ENCODE measurements around the gene HMGXB4. TPM values are rescaled to one million over a fixed set of nuclear protein-coding genes. Genes with fewer than 3 reads are reported as not detected.

HMGXB4 gene
- total and polyA plus RNA-seq, 9 of the 15 experiments (the other 6 are each of a cell fraction or from before 2014, with no cell fraction given), result 9.9 to 31.4 (median 24.8) TPM

- no peak overlapping the region for H3K27ac ChIP-seq (ENCODE audit: extremely low read depth, low read depth, low read length)
- no peaks in the 10 kb centered on the region for H3K79me2 ChIP-seq (ENCODE audit: control insufficient read depth, insufficient read depth, low read length)
- peaks cover 41% of the 10 kb centered on the region; the same call in 2 of the 3 replicates for H3K36me3 ChIP-seq (ENCODE audit: control insufficient read depth, insufficient read depth, low read length)
- no peaks in the 10 kb centered on the region for H3K27me3 ChIP-seq (ENCODE audit: control insufficient read depth in 2 of 2, insufficient read depth in 2 of 2, low read length in 2 of 2)
- peak overlapping the region in 1 of 2 experiments; percentile 43; a peak in 1 of 4 replicates for H3K9ac ChIP-seq (ENCODE audit: insufficient read depth in 1 of 2, low read depth in 2 of 2, low read length in 2 of 2)
- H4K20me1 ChIP-seq (replicated peaks; ENCODE audit: control insufficient read depth, insufficient read depth, low read length), result no peaks in the 10 kb centered on the region
- TF ChIP-seq ZNF436 (CRISPR knock-in tag; IDR thresholded peaks at IDR 0.05), result no peak
- TF ChIP-seq MXI1 (IDR thresholded peaks at IDR 0.05; ENCODE audit: low read depth, low read length), result no peak
- no peak for TF ChIP-seq SMAD1 (IDR thresholded peaks at IDR 0.05; ENCODE audit: low read depth, low read length, partially characterized antibody)
- no peak for TF ChIP-seq STAG1 (CRISPR knock-in tag; IDR thresholded peaks at IDR 0.05; ENCODE audit: borderline replicate concordance)
- no peak for TF ChIP-seq SETDB1 (IDR thresholded peaks at IDR 0.05; ENCODE audit: low read length)
- TF ChIP-seq E2F4 (CRISPR knock-in tag; IDR thresholded peaks at IDR 0.05; ENCODE audit: low read depth), result no peak
- no peak for TF ChIP-seq TCF15 (CRISPR knock-in tag; IDR thresholded peaks at IDR 0.05)
- no peak for TF ChIP-seq ZNF23 (CRISPR knock-in tag; IDR thresholded peaks at IDR 0.05)
- TF ChIP-seq MYBL2 (IDR thresholded peaks at IDR 0.05; ENCODE audit: low read depth), result no peak
- no peak for TF ChIP-seq MYBL2 (CRISPR knock-in tag; IDR thresholded peaks at IDR 0.05; ENCODE audit: borderline replicate concordance)
- TF ChIP-seq KDM2B (CRISPR knock-in tag; IDR thresholded peaks at IDR 0.05), result no peak
- TF ChIP-seq GMEB1 (CRISPR knock-in tag; IDR thresholded peaks at IDR 0.05), result no peak
- no peak for TF ChIP-seq ZFP30 (CRISPR knock-in tag; IDR thresholded peaks at IDR 0.05; ENCODE audit: borderline replicate concordance)
- TF ChIP-seq ZNF584 (CRISPR knock-in tag; IDR thresholded peaks at IDR 0.05; ENCODE audit: low read depth), result no peak
- TF ChIP-seq NFYB (IDR thresholded peaks at IDR 0.05; ENCODE audit: extremely low read depth, insufficient read length), result no peak
- in situ Hi-C loops (cut with MboI) (no loop called here), intact Hi-C loops (cut with micrococcal nuclease) (no loop called here)
- H3K9me3 ChIP-seq (replicated peaks; ENCODE audit: control insufficient read depth, insufficient read depth, low read depth, low read length), result no peaks in the 10 kb centered on the region
- no peak overlapping the region for H2AFZ ChIP-seq (ENCODE audit: low read depth, low read length)
- ChIA-PET CTCF (ENCODE audit: low intra/inter-chr PET ratio) (no interaction called here), POLR2A (interaction anchor here (1.0 kb wide), 2 partner anchors 9 to 27 kb away, joined by 3 read pairs; no protein-coding TSS in a partner anchor)
- no peak overlapping the region for H3K4me2 ChIP-seq (ENCODE audit: insufficient read depth, low read length)
- DNase-seq (ENCODE audit: extremely low read depth in 1 of 4, low spot score in 3 of 4) (no peak), FAIRE-seq (no peak), ATAC-seq (no peak)
- 86% methylated on average over 3 of the region's 7 CpGs for WGBS (ENCODE audit: insufficient coverage, low coverage, missing lambda C conversion rate)
- peaks cover 2 to 15% of the 10 kb centered on the region in 2 experiments; a peak in 2 of 5 replicates for H3K4me1 ChIP-seq (replicated peaks in 1 of 2; ENCODE audit: control insufficient read depth in 2 of 2, insufficient read depth in 2 of 2, low read length in 2 of 2)
- no TSS peak for BruUV-seq (replicated peaks)
- no peak overlapping the region for H3K4me3 ChIP-seq
- no peaks in the 10 kb centered on the region for H3K9me1 ChIP-seq (ENCODE audit: control insufficient read depth, insufficient read depth, low read length)
These were observed 75.9 kb downstream of the HMGXB4 start for GRCh38 chr22:35333220-35333619.
